LNCAP (cell line): ENCODE measurements around the gene GBGT1.

ENCODE experiments used
- TF ChIP-seq, protein P1 (sequence below): fragments of 450-650 bp; IDR thresholded peaks from 2 replicates; pipeline ENCODE4 v1.5.1; 2017; ENCODE audit warnings: mild to moderate bottlenecking

The GBGT1 gene

DNA sequence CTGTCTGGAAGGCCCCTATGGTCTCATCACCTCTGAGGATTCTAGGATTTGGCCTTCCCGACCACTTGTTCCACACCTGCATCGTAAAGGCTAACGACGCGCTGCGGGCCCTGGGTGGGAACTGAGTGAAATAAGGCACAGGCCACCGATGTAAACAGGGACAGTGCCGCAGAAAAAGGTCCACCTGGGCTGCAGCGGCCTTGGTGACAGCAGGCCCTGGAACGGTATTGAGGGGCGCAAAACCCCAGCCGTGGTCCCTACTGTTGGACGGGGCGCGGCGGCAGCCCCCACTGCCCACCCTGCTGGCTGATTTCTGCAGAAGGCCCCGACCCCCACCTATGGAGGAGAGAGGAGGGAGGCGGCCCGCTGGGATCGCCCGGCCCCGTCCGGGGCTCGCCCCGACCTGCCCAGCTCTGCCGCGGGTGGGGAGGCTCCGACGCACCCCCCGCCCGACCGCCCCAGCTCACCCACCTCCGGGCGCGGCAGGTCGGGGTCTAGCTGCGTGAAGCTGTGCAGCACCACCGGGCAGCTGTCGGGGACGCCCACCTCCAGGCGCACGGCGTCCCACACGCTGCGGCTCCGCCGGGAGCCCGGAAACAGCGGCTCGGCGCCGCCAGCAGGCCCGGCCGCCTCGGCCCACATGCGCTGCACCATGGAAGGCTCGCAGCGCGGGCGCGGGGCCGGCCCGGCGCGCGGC is 43.1 kb downstream of the GBGT1 start:
- TF ChIP-seq, protein P1, sequence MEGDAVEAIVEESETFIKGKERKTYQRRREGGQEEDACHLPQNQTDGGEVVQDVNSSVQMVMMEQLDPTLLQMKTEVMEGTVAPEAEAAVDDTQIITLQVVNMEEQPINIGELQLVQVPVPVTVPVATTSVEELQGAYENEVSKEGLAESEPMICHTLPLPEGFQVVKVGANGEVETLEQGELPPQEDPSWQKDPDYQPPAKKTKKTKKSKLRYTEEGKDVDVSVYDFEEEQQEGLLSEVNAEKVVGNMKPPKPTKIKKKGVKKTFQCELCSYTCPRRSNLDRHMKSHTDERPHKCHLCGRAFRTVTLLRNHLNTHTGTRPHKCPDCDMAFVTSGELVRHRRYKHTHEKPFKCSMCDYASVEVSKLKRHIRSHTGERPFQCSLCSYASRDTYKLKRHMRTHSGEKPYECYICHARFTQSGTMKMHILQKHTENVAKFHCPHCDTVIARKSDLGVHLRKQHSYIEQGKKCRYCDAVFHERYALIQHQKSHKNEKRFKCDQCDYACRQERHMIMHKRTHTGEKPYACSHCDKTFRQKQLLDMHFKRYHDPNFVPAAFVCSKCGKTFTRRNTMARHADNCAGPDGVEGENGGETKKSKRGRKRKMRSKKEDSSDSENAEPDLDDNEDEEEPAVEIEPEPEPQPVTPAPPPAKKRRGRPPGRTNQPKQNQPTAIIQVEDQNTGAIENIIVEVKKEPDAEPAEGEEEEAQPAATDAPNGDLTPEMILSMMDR = no peak

DNA sequence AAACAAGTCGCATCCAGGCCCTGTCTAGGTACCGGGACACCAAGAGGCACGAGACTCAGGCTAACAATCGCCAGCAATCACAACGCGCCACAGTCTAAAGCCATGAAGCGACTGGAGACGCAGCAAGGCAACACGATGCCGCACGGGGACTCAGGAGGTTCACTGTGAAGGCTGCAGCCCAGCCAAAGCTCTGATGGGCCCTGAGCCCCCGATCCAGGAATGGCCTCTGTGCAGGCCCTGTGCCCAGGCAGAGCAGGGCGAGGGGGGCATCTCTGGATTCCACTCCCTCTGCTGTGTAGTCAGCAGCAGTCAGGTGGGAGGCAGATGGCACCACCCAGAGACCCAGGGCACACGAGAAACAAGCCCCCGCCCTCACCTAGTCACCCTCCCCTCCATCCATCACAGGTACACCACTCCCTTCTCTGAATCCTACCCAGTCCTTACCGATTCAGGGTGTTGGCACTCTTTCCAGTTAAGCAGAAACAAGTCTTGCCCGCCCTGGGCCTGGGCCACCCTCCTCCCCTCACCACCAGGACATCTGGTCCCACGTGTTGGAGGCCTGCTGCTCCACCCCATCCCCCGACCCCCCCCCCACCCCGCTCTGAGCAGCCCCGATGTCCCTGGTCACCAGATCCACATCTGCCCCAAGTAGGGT is 43.7 kb downstream of the GBGT1 start:
- TF ChIP-seq, protein P1 = no peak

DNA sequence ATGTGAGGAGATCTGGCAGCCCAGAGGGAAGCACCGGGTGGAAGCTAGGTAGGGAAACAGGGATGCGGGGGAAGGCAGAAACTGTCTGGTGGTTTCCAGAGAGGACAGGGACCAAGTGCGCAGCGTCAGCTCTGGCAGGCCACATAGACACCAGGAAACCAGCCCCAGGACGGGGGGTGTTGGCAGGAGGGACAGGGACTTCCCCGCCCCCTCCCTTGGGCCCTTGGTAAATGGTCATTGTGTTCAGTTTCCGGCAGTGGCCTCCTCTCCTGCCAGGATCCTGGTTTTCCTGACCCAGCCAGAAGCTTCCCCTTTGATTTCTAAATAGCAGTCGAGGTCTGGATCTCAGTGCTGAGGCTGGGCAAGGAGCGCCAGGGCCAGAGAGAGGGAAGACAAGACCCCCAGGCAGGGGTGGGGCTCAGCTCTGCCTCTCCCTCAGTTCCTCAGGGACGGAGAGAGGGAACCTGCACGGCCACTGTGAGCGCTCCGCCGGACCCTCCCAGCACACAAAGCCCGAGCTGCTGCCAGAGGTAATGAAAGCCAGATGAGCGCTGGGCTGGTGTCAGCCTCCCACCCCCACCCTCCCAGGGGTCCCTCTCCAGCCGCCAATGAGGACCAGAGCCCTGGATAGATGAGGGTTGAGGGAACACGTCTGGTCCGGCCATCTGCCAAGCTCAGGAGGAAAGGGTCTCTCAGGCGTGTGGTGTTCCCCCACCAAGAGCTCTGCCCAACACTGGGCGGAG is 44.4 kb downstream of the GBGT1 start:
- TF ChIP-seq, protein P1 = no peak

DNA sequence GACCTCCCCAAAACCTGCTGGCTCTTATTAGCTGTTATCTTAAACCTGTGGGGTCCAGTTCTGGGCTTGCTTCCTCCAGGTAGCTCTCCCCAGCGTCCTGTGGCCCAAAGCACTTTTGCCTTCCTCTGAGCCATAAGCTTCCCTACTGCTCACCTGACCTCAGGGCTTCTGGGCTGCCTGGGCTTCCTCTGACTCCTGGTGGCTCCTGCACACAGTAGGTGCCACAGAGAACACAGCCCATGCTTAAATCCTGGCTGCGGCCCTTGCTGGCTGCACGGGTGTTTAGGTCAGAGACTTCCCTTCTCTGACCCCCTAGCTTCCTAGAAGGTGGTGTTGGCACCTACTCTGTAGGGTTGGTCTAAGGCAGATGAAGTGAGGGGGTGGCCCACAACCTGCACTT is 45.1 kb downstream of the GBGT1 start:
- TF ChIP-seq, protein P1 = no peak

DNA sequence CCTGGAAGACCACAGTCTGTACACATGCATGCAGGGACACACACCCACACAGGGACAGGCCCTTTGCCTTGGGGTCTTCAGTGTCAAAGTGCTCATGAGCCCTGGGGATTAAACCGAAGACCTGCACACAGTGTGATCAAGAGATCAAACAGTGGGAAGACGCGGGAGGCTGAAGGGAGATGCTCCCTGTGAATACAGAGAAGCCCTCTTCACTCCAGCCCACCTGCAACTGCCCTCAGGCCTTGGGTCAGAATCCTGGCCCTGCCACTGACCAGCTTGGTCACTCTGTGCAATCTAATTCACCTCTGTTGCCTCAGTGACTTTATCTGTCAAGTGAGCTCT is 45.6 kb downstream of the GBGT1 start:
- TF ChIP-seq, protein P1 = no peak

DNA sequence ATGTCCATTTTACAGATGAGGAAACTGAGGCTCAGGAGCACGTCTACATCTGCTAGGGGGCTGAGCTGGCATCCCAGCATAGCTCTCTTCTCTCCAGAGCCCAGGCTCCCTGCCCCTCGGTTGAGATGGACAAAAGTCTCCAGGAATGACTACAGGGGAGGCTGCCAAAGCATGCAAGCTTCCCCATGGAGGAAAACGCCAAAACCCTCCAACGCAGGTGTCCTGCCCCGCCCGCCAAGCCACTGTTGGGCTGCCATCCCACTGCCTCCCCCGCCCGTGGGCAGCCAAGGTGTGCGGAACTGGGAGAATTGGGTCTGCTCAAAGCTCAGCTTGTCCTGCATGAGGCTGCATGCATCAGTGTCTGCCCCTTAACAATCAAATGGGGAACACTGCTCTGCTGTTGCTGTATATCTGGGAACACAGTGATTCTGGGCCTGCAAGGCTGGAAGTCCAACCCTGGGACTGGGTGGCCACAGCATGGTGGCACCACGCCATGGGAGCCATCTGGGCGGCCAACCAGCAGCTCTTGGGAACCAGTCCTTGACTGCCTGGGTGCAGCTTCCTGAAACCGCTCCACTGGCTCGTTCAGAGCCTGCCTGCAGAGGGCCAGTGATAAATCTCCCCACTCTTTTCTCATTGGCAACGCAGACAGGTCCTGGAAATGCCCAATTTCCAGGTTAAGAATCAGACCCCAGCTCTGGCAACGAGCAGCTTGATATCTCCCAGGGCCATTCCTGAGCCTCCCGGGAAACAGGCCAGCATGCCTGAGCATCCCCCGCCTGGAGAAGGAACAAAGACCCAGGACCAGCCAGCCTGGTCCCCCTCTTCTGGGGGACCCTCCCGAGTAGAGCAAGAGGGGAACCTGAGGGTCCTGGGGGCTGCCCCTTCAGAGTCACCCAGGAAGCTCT is 46.2 kb downstream of the GBGT1 start:
- TF ChIP-seq, protein P1 = no peak; the same call in 1 of the 2 replicates
